Pancreas (tissue), 10 donors: ENCODE measurements around the gene HOXA10. TPM values are rescaled to one million over a fixed set of nuclear protein-coding genes. Genes with fewer than 3 reads are reported as not detected.

ENCODE experiments used
- ATAC-seq, 4 donors: fragments of 200-7000 bp; cut with Tn5 transposase; one replicate each; pipeline versions ENCODE4 v1.8.0 to v1.9.1; 2020; ENCODE audit warnings: mild to moderate bottlenecking in 4 of 4, moderate library complexity in 4 of 4
- DNase-seq, 6 donors: peaks; one replicate each; pipeline ENCODE4 v3.0.0-alpha.2; 2020
- FAIRE-seq: peaks from 2 replicates; lab custom pipeline; 2012; peaks lifted over from hg19 to GRCh38; lab: Jason Lieb, UNC
- H3K27ac ChIP-seq, 4 donors: fragments of 200-600 bp; sonication (generic); 1 replicate in 3 of 4; 2 replicates in 1 of 4; pipeline versions ENCODE4 v1.5.0 to v1.8.0; 2020
- H3K27me3 ChIP-seq, 4 donors: fragments of 200-600 bp; one replicate each; pipeline ENCODE4 v1.8.0; 2021
- H3K36me3 ChIP-seq, 3 donors: fragments of 200-600 bp; sonication (generic) in 1 of 3; one replicate each; pipeline versions ENCODE4 v1.5.0 to v1.8.0; 2020 to 2021
- H3K4me1 ChIP-seq, 3 donors: fragments of 200-600 bp; one replicate each; pipeline ENCODE4 v1.8.0; 2021
- H3K4me3 ChIP-seq, 4 donors: fragments of 200-600 bp; sonication (generic) in 2 of 4; one replicate each; pipeline versions ENCODE4 v1.5.0 to v1.8.0; 2020 to 2021
- H3K9me3 ChIP-seq, 4 donors: fragments of 200-600 bp; one replicate each; pipeline ENCODE4 v1.8.0; 2021
- WGBS, 2 donors: extraction: QIAGEN DNeasy Blood & Tissue Kit; methylation state at CpG; one replicate each; pipeline ENCODE4 v1.1.7; 2013; 5-methylcytosine and 5-hydroxymethylcytosine counted together
- intact Hi-C, 3 donors: fragments of 100-400 bp; cut with DNase I; formaldehyde crosslinking; loops; one replicate each; pipeline versions ENCODE4 v1.11.1 to v1.14.2; 2022
- polyA plus RNA-seq, 2 donors: library from polyadenylated mRNA; stranded (reverse); fragments of 200-250 nt; gene quantifications; one replicate each; pipeline ENCODE4 v1.2.3, GENCODE V29; 2013
- total RNA-seq, 6 donors: library from RNA; stranded (reverse); fragmentation: NEBNext Ultra II Directional in 4 of 6; extraction: Animal tissue kit (Norgen Biotek cat#: 25700) in 4 of 6; gene quantifications; one replicate each; pipeline versions ENCODE4 v1.2.1 to v1.2.4, GENCODE V29; 2021 to 2023
- TF ChIP-seq, protein P1 (sequence below), 4 donors: fragments of 200-600 bp; sonication (generic) in 3 of 4; IDR thresholded peaks; one replicate each; pipeline versions ENCODE4 v1.5.0 to v1.8.0; 2021; ENCODE audit warnings: antibody characterized with exemption in 4 of 4
- donor health status: healthy with polysubstance abuse.
- donor health status: DM: no; HTN: no; CAD: no; lungs with moderate emphysema.
- donor health status: DM: no; HTN: no; CAD: no.
- donor health status: control.
- donor health status: control.
- donor health status: Bipolar disorder and iron deficiency.
- donor health status: DM: yes; HTN: yes; CAD: no.
- donor health status: DM: no; HTN: no; CAD: no.
- donor health status: DM: no; HTN: no; CAD: no.
- donor health status: DM: yes; HTN: yes; CAD: no.

Gene HOXA10
- total and polyA plus RNA-seq, 8 donors, result 0.09 to 0.18 (median 0.14) TPM; not detected in 4

- peaks cover 10 to 83% (median 19%) of the 10 kb centered on the region in 4 donors for H3K27me3 ChIP-seq
- WGBS, 2 donors, result 6 to 8% methylated on average over 41 of the region's 41 CpGs
- no peak overlapping the region for H3K27ac ChIP-seq
These were observed 30.8 kb upstream of the HOXA10 start for GRCh38 chr7:27204851-27205322.

GRCh38 chr7:27203964-27204594 is 30.0 kb upstream of the HOXA10 start:
- H3K4me1 ChIP-seq, result peaks cover 0 to 14% (median 6%) of the 10 kb centered on the region in 3 donors
- H3K27ac ChIP-seq, result no peak overlapping the region
- H3K27me3 ChIP-seq, result peaks cover 10 to 79% (median 18%) of the 10 kb centered on the region in 4 donors
- ATAC-seq (no peak), DNase-seq (no peak), FAIRE-seq (no peak)
- H3K9me3 ChIP-seq, result no peaks in the 10 kb centered on the region
- intact Hi-C loops, result no loop called here
- 18 to 21% methylated on average over 4 of the region's 4 CpGs for WGBS, 2 donors
- no peak overlapping the region for H3K4me3 ChIP-seq
- TF ChIP-seq, protein P1, sequence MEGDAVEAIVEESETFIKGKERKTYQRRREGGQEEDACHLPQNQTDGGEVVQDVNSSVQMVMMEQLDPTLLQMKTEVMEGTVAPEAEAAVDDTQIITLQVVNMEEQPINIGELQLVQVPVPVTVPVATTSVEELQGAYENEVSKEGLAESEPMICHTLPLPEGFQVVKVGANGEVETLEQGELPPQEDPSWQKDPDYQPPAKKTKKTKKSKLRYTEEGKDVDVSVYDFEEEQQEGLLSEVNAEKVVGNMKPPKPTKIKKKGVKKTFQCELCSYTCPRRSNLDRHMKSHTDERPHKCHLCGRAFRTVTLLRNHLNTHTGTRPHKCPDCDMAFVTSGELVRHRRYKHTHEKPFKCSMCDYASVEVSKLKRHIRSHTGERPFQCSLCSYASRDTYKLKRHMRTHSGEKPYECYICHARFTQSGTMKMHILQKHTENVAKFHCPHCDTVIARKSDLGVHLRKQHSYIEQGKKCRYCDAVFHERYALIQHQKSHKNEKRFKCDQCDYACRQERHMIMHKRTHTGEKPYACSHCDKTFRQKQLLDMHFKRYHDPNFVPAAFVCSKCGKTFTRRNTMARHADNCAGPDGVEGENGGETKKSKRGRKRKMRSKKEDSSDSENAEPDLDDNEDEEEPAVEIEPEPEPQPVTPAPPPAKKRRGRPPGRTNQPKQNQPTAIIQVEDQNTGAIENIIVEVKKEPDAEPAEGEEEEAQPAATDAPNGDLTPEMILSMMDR (IDR thresholded peaks at IDR 0.05), result no peak
- H3K36me3 ChIP-seq, result no peaks in the 10 kb centered on the region

More at GRCh38 chr7:27204851-27205322, 30.8 kb upstream of the HOXA10 start:
- FAIRE-seq (no peak), ATAC-seq (peak in 3 of 4 donors; percentile 14 to 35 (median 20)), DNase-seq (no peak)
- no peaks in the 10 kb centered on the region for H3K9me3 ChIP-seq
- TF ChIP-seq, protein P1 (IDR thresholded peaks at IDR 0.05), result no peak
- H3K4me3 ChIP-seq, result peak overlapping the region in 1 of 4 donors; percentile 18
- peaks cover 0 to 11% (median 6%) of the 10 kb centered on the region in 3 donors for H3K4me1 ChIP-seq
- H3K36me3 ChIP-seq, result no peaks in the 10 kb centered on the region
- intact Hi-C loops, result no loop called here

DNA sequence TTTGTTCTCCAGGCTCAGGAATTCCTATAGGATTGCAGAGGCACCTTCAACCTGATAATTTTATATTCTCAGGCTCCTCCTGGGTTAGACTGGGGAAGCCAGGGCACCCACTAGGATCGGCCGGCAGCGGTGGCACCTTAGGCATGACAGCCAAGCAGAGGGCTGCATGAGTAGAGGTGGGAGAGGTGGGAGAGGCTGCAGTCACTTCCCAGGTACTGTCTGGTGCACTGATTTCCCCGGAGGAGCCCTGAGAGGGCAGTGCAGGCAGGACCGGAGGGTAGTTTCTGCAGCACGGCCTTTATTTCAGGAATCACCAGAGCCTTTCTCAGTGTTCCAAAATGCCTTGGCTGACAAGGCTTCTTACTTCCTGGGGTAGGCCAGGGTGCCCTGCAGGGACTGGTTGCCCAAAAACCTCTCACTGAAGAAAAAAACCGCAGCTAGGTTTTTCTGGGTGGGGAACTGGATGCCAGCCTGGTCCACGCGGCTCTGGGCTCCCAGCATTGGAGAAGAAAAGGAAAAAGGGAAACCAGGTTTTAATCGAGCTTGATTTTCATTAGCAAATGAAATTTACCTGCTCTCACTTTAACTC is 29.3 kb upstream of the HOXA10 start:
- no peak for FAIRE-seq
- H3K27ac ChIP-seq, result no peak overlapping the region
- TF ChIP-seq, protein P1 (IDR thresholded peaks at IDR 0.05), result no peak
- ATAC-seq, result no peak
- no peaks in the 10 kb centered on the region for H3K36me3 ChIP-seq
- intact Hi-C loops, result no loop called here
- peaks cover 0 to 15% (median 6%) of the 10 kb centered on the region in 3 donors for H3K4me1 ChIP-seq
- peaks cover 10 to 81% (median 22%) of the 10 kb centered on the region in 4 donors for H3K27me3 ChIP-seq
- 12 to 18% methylated on average over 10 of the region's 10 CpGs for WGBS, 2 donors
- no peaks in the 10 kb centered on the region for H3K9me3 ChIP-seq
- no peak for DNase-seq
- no peak overlapping the region for H3K4me3 ChIP-seq

DNA sequence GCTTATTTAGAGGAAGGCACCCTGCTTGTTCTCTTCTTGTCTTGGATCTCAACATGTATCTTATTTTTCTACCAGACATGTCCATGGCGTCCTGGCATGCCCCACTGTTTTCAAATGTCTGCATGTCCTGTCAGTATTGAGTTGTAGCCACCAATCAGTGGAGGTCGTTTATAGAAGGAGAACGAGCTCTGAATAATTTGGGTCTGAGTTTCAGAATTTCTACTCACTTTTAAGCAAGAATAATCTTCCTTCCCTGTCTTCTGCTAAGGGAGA is 28.7 kb upstream of the HOXA10 start:
- intact Hi-C loops, result no loop called here
- H3K27ac ChIP-seq, result no peak overlapping the region
- no peak for FAIRE-seq
- no peak for ATAC-seq
- H3K4me1 ChIP-seq, result peaks cover 0 to 15% (median 6%) of the 10 kb centered on the region in 3 donors
- DNase-seq, result no peak
- H3K27me3 ChIP-seq, result peaks cover 10 to 83% (median 23%) of the 10 kb centered on the region in 4 donors
- H3K4me3 ChIP-seq, result no peak overlapping the region
- 9 to 13% methylated on average over 3 of the region's 3 CpGs for WGBS, 2 donors
- no peaks in the 10 kb centered on the region for H3K9me3 ChIP-seq
- TF ChIP-seq, protein P1 (IDR thresholded peaks at IDR 0.05), result no peak
- H3K36me3 ChIP-seq, result no peaks in the 10 kb centered on the region
